HepG2 (cell line): ENCODE measurements around the gene IRF2BPL. TPM values are rescaled to one million over a fixed set of nuclear protein-coding genes. Genes with fewer than 3 reads are reported as not detected.

Experiments
- AGO2 ChIP-seq: fragments of 200-400 bp; formaldehyde crosslinking; optimal IDR thresholded peaks from 2 replicates; pipeline ENCODE3; 2017; ENCODE audit warnings: mild to moderate bottlenecking, low read depth, low read length, moderate library complexity
- BCL6 ChIP-seq: IDR thresholded peaks from 2 replicates; pipeline ENCODE4 v1.6.1; 2016; ENCODE audit warnings: missing genetic modification reagents, missing compliant biosample characterization
- BORCS8-MEF2B ChIP-seq: sonication (generic); formaldehyde crosslinking; IDR thresholded peaks from 2 replicates; pipeline ENCODE4 v1.8.0; 2022; ENCODE audit warnings: mild to moderate bottlenecking, missing genetic modification reagents
- CCDC6 ChIP-seq: sonication (generic); formaldehyde crosslinking; IDR thresholded peaks from 2 replicates; pipeline ENCODE4 v1.8.1; 2022; ENCODE audit warnings: mild to moderate bottlenecking, missing genetic modification reagents, moderate library complexity
- CENPT ChIP-seq: sonication (generic); formaldehyde crosslinking; IDR thresholded peaks from 2 replicates; pipeline ENCODE4 v1.8.0; 2022; ENCODE audit warnings: low read depth, mild to moderate bottlenecking, moderate library complexity, missing genetic modification reagents
- DMAP1 ChIP-seq: IDR thresholded peaks from 2 replicates; pipeline ENCODE4 v1.6.1; 2016
- HNRNPUL1 ChIP-seq: fragments of 200-400 bp; formaldehyde crosslinking; IDR thresholded peaks from 2 replicates; pipeline ENCODE4 v1.6.1; 2017; ENCODE audit warnings: low read depth, mild to moderate bottlenecking, low read length, moderate library complexity
- PLSCR1 ChIP-seq: sonication (generic); formaldehyde crosslinking; IDR thresholded peaks from 2 replicates; pipeline ENCODE4 v1.5.0; 2020; ENCODE audit warnings: missing genetic modification reagents, mild to moderate bottlenecking, borderline replicate concordance
- RARG ChIP-seq: sonication (generic); formaldehyde crosslinking; IDR thresholded peaks from 2 replicates; pipeline ENCODE4 v1.4.0; 2020; ENCODE audit warnings: low read depth, mild to moderate bottlenecking, missing genetic modification reagents
- SKIL ChIP-seq: sonication (generic); formaldehyde crosslinking; IDR thresholded peaks from 2 replicates; pipeline ENCODE4 v1.8.0; 2022; ENCODE audit warnings: missing genetic modification reagents, mild to moderate bottlenecking, moderate library complexity, borderline replicate concordance
- SP1 ChIP-seq, 2 experiments: fragments of 450-650 bp in 1 of 2; sonication (generic) in 1 of 2; formaldehyde crosslinking in 1 of 2; IDR thresholded peaks; 2 replicates each; pipeline versions ENCODE4 v1.4.0 to v1.6.1; 2016 to 2020; ENCODE audit warnings: missing genetic modification reagents in 1 of 2
- SPEN ChIP-seq: sonication (generic); formaldehyde crosslinking; IDR thresholded peaks from 2 replicates; pipeline ENCODE4 v1.5.1; 2020; ENCODE audit warnings: low read depth, mild to moderate bottlenecking, missing genetic modification reagents
- TCF7 ChIP-seq: sonication (generic); IDR thresholded peaks from 2 replicates; pipeline ENCODE4 v1.6.1; 2016; ENCODE audit warnings: antibody characterized with exemption, low read depth
- U2AF2 ChIP-seq: fragments of 200-400 bp; formaldehyde crosslinking; IDR thresholded peaks from 2 replicates; pipeline ENCODE4 v1.6.1; 2017; ENCODE audit warnings: low read depth, mild to moderate bottlenecking, low read length
- YEATS2 ChIP-seq: sonication (generic); formaldehyde crosslinking; IDR thresholded peaks from 2 replicates; pipeline ENCODE4 v1.4.0; 2020; ENCODE audit warnings: missing genetic modification reagents, borderline replicate concordance
- ZBTB43 ChIP-seq: sonication (generic); formaldehyde crosslinking; conservative IDR thresholded peaks from 2 replicates; pipeline ENCODE4 v1.4.0; 2020; ENCODE audit warnings: missing genetic modification reagents
- ZNF30 ChIP-seq: sonication (generic); formaldehyde crosslinking; IDR thresholded peaks from 2 replicates; pipeline ENCODE4 v1.5.0; 2020; ENCODE audit warnings: mild to moderate bottlenecking, missing genetic modification reagents
- ZNF687 ChIP-seq: sonication (generic); formaldehyde crosslinking; IDR thresholded peaks from 2 replicates; pipeline ENCODE4 v1.5.1; 2020; ENCODE audit warnings: mild to moderate bottlenecking, missing genetic modification reagents, moderate library complexity
- ZNF7 ChIP-seq: IDR thresholded peaks from 2 replicates; pipeline ENCODE4 v1.6.1; 2016; ENCODE audit warnings: missing biosample characterization, missing genetic modification reagents
- ZNF703 ChIP-seq: sonication (generic); formaldehyde crosslinking; IDR thresholded peaks from 2 replicates; pipeline ENCODE4 v1.5.1; 2020; ENCODE audit warnings: missing genetic modification reagents, mild to moderate bottlenecking, moderate library complexity, borderline replicate concordance
- polyA plus RNA-seq, 8 experiments: library from polyadenylated mRNA; depleted of rRNA in 3 of 8; stranded (reverse) in 7 of 8; unstranded in 1 of 8; fragments of >200 nt; fragmentation: Illumina TruSeq in 4 of 8; extraction: Trizol in 4 of 8; gene quantifications; 2 replicates each; pipeline versions ENCODE4 v1.2.1 to v1.2.3, GENCODE V29; 2011 to 2016; ENCODE audit warnings: low read depth in 4 of 8, missing spikeins in 1 of 8, mixed read lengths in 1 of 8; ENCODE audit not compliant: insufficient read depth in 1 of 8
- total RNA-seq, 5 experiments: library from RNA; depleted of rRNA; stranded (reverse); fragments of >200 nt; fragmentation: Illumina TruSeq; extraction: Trizol; gene quantifications; 2 replicates each; pipeline ENCODE4 v1.2.3, GENCODE V29; 2016; ENCODE audit warnings: low read depth in 1 of 5

IRF2BPL gene
- total and polyA plus RNA-seq, 2 of the 13 experiments (the other 11 are each of a cell fraction or from before 2014, with no cell fraction given): 6.6 to 8.4 TPM

GRCh38 chr14:77033622-77034589 is 5.4 kb upstream of the IRF2BPL start (continued):
- peak; percentile 66 for TF ChIP-seq ZNF687 (CRISPR knock-in tag)
- TF ChIP-seq TCF7: peak; percentile 53
- peak; percentile 89; the same call in 1 of the 2 replicates for TF ChIP-seq SKIL (CRISPR knock-in tag)
- no peak; the same call in 1 of the 2 replicates for TF ChIP-seq ZBTB43 (CRISPR knock-in tag)
- TF ChIP-seq BCL6 (CRISPR knock-in tag): peak; percentile 91
- TF ChIP-seq BORCS8-MEF2B (CRISPR knock-in tag): no peak
- peak; percentile 71; the same call in 1 of the 2 replicates for TF ChIP-seq ZNF7 (CRISPR knock-in tag)
- TF ChIP-seq HNRNPUL1: no peak
- TF ChIP-seq CENPT: no peak
- peak; percentile 33; the same call in 1 of the 2 replicates for TF ChIP-seq SPEN (CRISPR knock-in tag)
- TF ChIP-seq ZNF30 (CRISPR knock-in tag): no peak
- TF ChIP-seq RARG: no peak
- peak; percentile 53; the same call in 1 of the 2 replicates for TF ChIP-seq CCDC6 (CRISPR knock-in tag)
- TF ChIP-seq DMAP1 (CRISPR knock-in tag): peak; percentile 25; the same call in 1 of the 2 replicates
- no peak for TF ChIP-seq PLSCR1 (CRISPR knock-in tag)
- TF ChIP-seq ZNF703: no peak
- 0 out of 2 replicates have a peak, but pooled peaks have one; percentile 19 for TF ChIP-seq YEATS2
- TF ChIP-seq AGO2: peak; percentile 98
- no peak for TF ChIP-seq SP1 (IDR thresholded peaks at IDR 0.05)
- TF ChIP-seq SP1 (CRISPR knock-in tag; IDR thresholded peaks at IDR 0.05): no peak; the same call in 1 of the 2 replicates
- TF ChIP-seq U2AF2: no peak
